ENCODE measurements around the gene GABBR2.

GABBR2 gene

DNA sequence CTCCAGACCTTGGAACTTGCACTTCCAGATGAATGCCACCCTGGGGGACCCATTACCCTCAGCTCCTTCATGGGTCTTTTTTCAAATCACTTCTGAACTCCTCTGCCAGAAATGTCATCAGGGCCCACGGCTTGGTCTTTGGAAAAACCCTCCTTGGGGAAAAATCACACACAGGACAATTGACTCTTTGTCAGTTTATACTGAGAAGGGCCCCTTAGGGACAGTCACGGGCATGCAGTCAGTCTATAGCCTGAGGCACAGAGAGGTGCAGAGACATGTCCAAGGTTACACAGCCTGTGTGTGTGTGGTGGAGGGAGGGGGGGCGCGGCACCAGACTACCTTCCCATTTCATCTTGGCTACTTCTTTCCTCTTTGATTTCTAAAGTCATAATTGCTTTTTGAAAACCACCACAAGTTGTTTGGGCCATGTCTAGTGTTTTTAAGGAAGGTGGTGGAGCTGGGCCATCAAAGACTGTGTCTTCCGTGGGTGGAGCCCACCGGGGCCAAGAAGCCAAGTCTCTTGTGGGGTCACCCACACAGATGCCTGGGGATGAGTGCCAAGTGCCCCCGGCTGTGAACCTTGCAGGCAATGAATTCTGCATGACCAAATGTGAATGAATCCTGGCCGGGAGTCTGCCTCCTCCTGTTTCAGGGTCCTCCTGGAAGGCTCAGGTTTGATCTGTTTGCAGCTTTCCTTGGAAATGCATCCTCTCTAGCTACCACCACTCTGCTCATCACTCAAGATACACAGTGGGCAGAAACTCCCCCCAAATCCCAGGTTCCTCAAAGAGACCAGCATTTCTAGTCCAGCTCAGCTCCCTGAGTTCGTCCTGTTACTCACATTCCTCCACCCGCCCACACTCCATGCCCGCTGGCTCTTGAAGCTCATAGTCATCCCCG lies 253.2 kb downstream of the GABBR2 start:
- DNase-seq (ENCODE audit: low spot score): no peak
- no peak overlapping the region for H3K27ac Mint-ChIP-seq
- no peak overlapping the region for H3K4me3 Mint-ChIP-seq
- H3K36me3 Mint-ChIP-seq (ENCODE audit: low read depth): no peaks in the 10 kb centered on the region
- no peaks in the 10 kb centered on the region for H3K4me1 Mint-ChIP-seq (ENCODE audit: low read depth)
- H3K27me3 Mint-ChIP-seq (ENCODE audit: low read depth): peaks cover 6% of the 10 kb centered on the region
- peaks cover 10% of the 10 kb centered on the region for H3K9me3 Mint-ChIP-seq

DNA sequence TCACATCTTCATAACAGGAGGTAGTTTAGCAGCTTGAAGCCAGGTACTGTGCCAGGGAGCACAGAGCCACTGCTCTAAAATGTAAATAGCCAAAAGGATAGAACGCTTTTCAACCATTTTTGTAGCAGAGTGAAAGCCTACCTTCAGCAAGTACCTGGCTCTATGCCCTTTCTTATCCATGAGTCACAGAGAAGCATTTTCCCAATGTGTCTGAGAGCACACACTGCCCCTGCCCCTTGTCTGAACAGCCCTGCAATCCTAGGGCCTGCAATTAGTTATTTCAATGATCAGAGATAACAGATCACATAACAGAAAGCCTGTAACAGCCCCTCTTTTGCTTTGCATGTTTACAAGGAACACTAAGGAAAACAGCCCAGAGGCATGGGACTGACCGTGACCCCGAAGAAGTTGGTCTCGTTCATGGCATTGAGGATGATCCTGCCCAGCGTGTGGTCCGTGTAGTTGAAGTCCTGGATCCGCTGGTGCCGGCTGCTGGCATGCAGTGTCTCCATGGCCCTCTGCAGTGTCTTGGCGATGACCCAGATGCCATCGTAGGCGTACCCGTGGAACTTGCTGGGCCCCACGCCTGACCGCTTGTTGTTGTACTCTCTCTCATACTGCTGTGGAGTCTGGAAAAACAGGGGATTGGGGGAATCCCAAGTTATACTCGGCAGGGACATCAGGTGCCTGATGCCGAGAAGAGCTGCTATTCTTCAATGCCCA lies 255.0 kb downstream of the GABBR2 start:
- Mint-ChIP-seq H3K9me3 (peaks cover under 1% of the 10 kb centered on the region), H3K27ac (no peak overlapping the region), H3K27me3 (ENCODE audit: low read depth) (peaks cover 6% of the 10 kb centered on the region), H3K36me3 (ENCODE audit: low read depth) (no peaks in the 10 kb centered on the region), H3K4me1 (ENCODE audit: low read depth) (no peaks in the 10 kb centered on the region), H3K4me3 (no peak overlapping the region)
- DNase-seq (ENCODE audit: low spot score): no peak

DNA sequence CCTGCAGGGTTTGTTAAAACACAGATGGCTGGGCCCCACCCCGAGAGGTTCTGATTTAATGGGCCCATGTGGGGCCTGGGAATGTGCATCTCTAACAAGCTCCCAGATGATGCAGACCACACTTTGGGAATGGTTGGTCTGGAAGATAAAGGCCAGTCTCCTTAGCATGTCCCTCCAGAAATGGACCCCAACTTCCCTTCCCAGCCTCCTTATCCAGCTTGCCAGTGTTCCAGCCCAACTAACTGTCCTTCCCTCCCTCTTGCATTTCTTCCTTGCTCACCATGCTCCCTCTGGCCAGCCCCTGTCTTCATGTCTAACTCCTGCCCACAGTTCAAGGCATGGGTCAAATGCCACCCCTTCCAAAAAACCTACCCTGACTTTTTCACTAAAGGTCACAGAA lies 257.2 kb downstream of the GABBR2 start:
- no peak for DNase-seq (ENCODE audit: low spot score)
- Mint-ChIP-seq H3K36me3 (ENCODE audit: low read depth) (no peaks in the 10 kb centered on the region), H3K4me3 (no peak overlapping the region), H3K27me3 (ENCODE audit: low read depth) (peaks cover 6% of the 10 kb centered on the region), H3K27ac (no peak overlapping the region), H3K4me1 (ENCODE audit: low read depth) (no peaks in the 10 kb centered on the region), H3K9me3 (no peaks in the 10 kb centered on the region)

DNA sequence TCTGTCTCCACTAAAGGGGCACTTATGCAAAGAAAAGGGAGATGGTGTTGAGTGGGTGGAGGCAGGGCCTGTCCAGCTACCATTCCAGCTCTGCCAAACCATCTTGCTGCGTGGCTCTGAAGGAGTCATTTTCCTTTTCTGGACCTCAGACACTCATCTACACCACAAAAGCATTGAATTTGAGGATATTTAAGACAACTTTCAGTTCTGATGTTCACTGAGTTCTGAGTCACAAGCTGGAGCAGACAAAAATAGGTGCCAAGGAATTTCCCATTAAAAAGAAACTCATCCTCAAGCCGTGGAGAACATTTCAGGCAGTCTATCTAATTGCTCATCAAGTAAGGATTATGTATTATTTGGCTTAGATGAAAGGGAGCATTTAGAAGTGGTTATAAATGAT lies 258.2 kb downstream of the GABBR2 start:
- Mint-ChIP-seq H3K4me1 (ENCODE audit: low read depth) (no peaks in the 10 kb centered on the region), H3K36me3 (ENCODE audit: low read depth) (no peaks in the 10 kb centered on the region), H3K9me3 (no peaks in the 10 kb centered on the region), H3K27ac (no peak overlapping the region), H3K27me3 (ENCODE audit: low read depth) (peaks cover 2% of the 10 kb centered on the region), H3K4me3 (no peak overlapping the region)
- no peak for DNase-seq (ENCODE audit: low spot score)

DNA sequence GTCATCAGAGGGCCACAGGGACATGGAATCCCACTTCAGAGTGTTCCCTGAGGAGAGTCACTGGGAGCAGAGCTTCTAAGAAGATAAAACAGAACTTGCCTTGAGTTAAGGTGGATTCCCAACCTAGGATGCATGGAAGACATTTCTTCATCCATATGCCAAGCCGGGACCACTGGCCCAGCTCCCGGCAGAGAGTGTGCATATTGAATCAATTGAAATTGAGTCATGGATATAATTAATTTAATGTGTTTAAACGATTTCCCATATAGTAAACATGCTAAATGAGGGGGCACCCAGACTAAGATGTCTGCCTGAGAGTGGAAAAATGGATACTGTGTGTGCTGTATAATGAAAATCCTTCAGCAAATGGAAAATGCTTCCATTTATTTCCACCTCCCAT lies 258.9 kb downstream of the GABBR2 start:
- no peaks in the 10 kb centered on the region for H3K4me1 Mint-ChIP-seq (ENCODE audit: low read depth)
- no peaks in the 10 kb centered on the region for H3K9me3 Mint-ChIP-seq
- H3K27ac Mint-ChIP-seq: no peak overlapping the region
- H3K27me3 Mint-ChIP-seq (ENCODE audit: low read depth): peaks cover 2% of the 10 kb centered on the region
- DNase-seq (ENCODE audit: low spot score): no peak
- H3K36me3 Mint-ChIP-seq (ENCODE audit: low read depth): no peaks in the 10 kb centered on the region
- H3K4me3 Mint-ChIP-seq: no peak overlapping the region

DNA sequence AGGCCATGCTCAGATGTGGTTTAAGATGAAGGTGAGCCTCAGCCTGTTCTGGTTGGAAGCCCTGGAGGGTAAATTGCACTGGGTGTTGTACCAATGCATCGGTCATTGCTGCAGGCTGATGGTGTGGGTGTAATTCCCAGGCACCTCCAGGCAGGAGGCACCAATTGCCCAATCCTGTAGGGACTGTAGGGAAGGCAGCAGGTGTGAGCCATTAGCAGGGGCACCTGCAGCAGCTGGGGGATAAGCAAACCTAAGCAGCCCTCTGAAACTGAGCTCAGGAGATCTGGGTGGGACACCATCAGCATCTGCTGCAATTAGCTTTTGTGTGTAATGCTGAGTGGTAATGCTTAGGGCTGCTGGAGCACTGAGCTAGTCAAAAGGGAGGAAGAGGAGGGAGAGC lies 263.2 kb downstream of the GABBR2 start:
- Mint-ChIP-seq H3K4me3 (no peak overlapping the region), H3K36me3 (ENCODE audit: low read depth) (no peaks in the 10 kb centered on the region), H3K27ac (no peak overlapping the region), H3K27me3 (ENCODE audit: low read depth) (peaks cover 9% of the 10 kb centered on the region), H3K4me1 (ENCODE audit: low read depth) (no peaks in the 10 kb centered on the region), H3K9me3 (no peaks in the 10 kb centered on the region)
- DNase-seq (ENCODE audit: low spot score): no peak

DNA sequence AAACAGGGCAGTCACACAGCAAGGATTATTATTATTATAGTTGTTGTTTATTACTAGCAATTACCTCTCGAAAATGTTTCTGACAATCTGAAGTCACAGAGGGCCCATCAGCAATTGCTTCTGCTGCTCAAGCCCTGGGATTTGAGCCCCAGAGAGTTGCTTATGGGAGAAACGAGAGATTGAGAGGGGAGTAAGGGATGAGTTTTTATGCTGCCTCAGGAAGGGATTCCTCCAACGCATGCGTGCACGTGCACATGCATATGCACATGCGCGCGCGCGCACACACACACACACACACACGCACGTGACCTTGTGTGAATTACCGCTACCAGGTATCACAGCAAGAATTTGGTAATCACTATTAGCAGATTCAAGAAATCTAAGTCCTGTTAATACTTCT lies 264.1 kb downstream of the GABBR2 start:
- Mint-ChIP-seq H3K4me3 (no peak overlapping the region), H3K27ac (no peak overlapping the region), H3K27me3 (ENCODE audit: low read depth) (peaks cover 9% of the 10 kb centered on the region), H3K9me3 (no peaks in the 10 kb centered on the region), H3K4me1 (ENCODE audit: low read depth) (no peaks in the 10 kb centered on the region), H3K36me3 (ENCODE audit: low read depth) (no peaks in the 10 kb centered on the region)
- DNase-seq (ENCODE audit: low spot score): no peak

DNA sequence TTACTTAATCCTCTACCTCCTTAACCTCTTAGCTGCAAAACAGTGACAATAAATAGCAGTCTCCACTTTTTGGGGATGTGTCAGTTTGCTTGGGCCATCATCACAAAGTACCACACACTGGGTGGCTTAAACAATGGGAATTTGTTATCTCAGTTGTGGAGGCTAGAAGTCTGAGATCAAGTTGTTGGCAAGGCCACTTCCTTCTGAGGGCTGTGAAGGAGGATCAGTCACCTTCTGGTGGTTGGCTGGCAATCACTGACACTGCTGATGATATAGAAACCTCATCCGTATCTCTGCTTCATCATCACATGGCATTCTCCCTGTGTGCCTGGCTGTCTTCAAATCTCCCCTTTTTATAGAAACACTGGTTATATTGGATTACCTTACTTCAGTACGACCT lies 266.2 kb downstream of the GABBR2 start:
- Mint-ChIP-seq H3K9me3 (no peaks in the 10 kb centered on the region), H3K36me3 (ENCODE audit: low read depth) (no peaks in the 10 kb centered on the region), H3K27ac (no peak overlapping the region), H3K4me1 (ENCODE audit: low read depth) (no peaks in the 10 kb centered on the region), H3K27me3 (ENCODE audit: low read depth) (peaks cover 9% of the 10 kb centered on the region), H3K4me3 (no peak overlapping the region)
- no peak for DNase-seq (ENCODE audit: low spot score)

DNA sequence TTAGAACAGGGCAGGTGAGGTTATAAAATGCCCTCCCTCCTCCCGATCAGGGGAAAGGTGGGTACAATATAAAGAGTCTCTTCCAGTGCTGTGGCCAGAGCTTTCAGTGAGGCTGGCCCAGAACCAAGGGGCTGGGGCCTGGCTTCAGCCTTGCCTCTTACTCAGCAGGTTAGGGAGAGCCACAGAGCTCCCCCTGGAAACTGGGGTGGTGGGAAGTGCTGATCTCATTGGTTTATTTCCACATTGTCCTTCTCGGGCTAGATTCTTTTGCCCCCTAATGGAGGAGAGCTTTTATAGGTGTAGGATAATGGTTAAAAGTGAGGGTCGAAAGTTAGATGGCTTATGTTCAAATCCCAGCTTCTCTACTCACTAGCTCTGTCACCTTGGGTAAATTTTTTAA lies 266.6 kb downstream of the GABBR2 start:
- Mint-ChIP-seq H3K4me3 (no peak overlapping the region), H3K4me1 (ENCODE audit: low read depth) (no peaks in the 10 kb centered on the region), H3K27me3 (ENCODE audit: low read depth) (peaks cover 9% of the 10 kb centered on the region), H3K27ac (no peak overlapping the region), H3K9me3 (no peaks in the 10 kb centered on the region), H3K36me3 (ENCODE audit: low read depth) (no peaks in the 10 kb centered on the region)
- no peak for DNase-seq (ENCODE audit: low spot score)

DNA sequence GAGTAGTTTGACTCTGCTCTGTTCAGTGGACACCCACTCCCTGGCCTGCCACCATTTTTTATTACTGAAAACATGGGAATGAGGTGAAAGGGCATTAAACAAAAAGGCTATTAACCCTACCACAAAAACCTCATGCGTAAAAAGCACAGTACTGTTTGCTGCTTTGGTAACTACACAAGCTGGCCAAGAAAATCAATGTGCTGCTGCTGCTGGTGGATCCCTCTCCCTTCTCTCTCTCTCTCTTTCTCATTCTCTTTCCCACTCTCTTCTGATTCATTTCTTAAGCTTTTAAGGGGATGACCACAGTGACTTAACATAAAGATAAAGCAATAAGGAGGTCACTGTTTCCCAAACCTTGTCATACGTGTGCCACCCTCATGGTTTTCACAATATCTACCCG lies 270.1 kb downstream of the GABBR2 start:
- H3K27ac Mint-ChIP-seq: no peak overlapping the region
- no peak overlapping the region for H3K4me3 Mint-ChIP-seq
- H3K36me3 Mint-ChIP-seq (ENCODE audit: low read depth): no peaks in the 10 kb centered on the region
- DNase-seq (ENCODE audit: low spot score): no peak
- H3K27me3 Mint-ChIP-seq (ENCODE audit: low read depth): peaks cover 7% of the 10 kb centered on the region
- no peaks in the 10 kb centered on the region for H3K4me1 Mint-ChIP-seq (ENCODE audit: low read depth)
- H3K9me3 Mint-ChIP-seq: no peaks in the 10 kb centered on the region

DNA sequence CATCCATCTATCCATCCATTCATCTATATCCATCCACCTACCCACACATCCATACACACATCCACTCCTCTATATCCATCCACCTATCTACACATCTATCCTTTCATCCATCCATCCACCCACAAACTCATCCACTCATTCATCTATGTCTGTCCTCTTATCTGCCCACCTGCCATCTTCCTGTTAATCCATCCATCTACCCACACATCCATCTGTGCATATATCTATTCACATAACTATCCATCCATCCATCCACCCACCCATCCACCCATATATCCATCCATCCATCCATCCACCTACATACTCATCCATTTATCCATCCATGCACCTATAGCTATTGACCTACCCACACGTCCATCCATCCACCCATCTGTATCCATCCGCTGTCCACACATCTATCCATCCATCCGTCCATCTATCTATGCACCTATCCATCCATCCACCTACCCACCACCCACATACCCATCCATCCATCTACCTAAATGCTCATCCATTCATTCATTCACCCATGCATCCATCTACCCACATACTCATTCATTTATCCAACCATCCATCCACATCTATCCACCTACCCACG lies 271.2 kb downstream of the GABBR2 start:
- Mint-ChIP-seq H3K4me1 (ENCODE audit: low read depth) (no peaks in the 10 kb centered on the region), H3K36me3 (ENCODE audit: low read depth) (no peaks in the 10 kb centered on the region), H3K9me3 (no peaks in the 10 kb centered on the region), H3K27ac (no peak overlapping the region), H3K4me3 (no peak overlapping the region), H3K27me3 (ENCODE audit: low read depth) (peaks cover 3% of the 10 kb centered on the region)
- DNase-seq (ENCODE audit: low spot score): no peak

DNA sequence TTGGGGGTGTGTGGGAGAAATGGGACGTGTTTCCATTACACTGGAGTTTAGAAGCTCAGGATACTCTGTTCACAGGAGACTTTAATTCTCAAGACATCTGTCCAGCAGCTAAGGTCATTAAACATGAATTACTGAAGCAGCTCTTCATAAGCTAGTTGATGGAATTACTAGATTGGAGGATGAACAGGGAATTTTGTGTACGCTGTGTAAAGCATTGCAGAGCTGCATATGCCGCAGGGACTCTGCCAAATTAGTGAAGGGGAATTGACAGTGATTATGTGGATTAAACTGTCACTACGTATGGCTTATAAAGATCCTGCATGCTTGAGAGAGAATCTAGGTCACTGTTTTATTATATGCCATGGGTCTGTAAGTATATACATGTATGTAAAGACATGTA lies 275.8 kb downstream of the GABBR2 start:
- Mint-ChIP-seq H3K27me3 (ENCODE audit: low read depth) (no peaks in the 10 kb centered on the region), H3K36me3 (ENCODE audit: low read depth) (no peaks in the 10 kb centered on the region)

DNA sequence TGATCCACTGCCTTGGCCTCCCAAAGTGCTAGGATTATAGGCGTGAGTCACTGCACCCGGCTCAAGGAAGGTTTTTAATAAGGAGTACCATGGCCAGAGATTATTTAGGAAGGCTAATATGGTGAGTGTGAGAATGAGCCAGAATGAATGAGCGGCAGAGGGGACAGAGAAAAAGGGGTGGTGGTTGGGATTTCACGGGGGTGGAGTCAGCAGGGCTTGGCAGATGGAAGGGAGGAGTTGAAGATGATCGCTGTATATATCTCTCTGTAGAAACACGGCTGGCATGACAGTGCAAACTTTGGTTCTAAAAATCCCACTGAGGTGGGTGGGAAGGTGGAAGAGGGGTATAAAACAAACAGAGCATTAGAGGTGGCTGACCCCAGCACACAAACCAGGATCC lies 276.6 kb downstream of the GABBR2 start:
- DNase-seq (ENCODE audit: low spot score): no peak
- no peak overlapping the region for H3K4me3 Mint-ChIP-seq
- no peaks in the 10 kb centered on the region for H3K9me3 Mint-ChIP-seq
- H3K36me3 Mint-ChIP-seq (ENCODE audit: low read depth): no peaks in the 10 kb centered on the region
- H3K4me1 Mint-ChIP-seq (ENCODE audit: low read depth): no peaks in the 10 kb centered on the region
- no peaks in the 10 kb centered on the region for H3K27me3 Mint-ChIP-seq (ENCODE audit: low read depth)
- H3K27ac Mint-ChIP-seq: no peak overlapping the region

More for the DNA sequence above, 275.8 kb downstream of the GABBR2 start:
- H3K9me3 Mint-ChIP-seq: no peaks in the 10 kb centered on the region
- no peaks in the 10 kb centered on the region for H3K4me1 Mint-ChIP-seq (ENCODE audit: low read depth)
- no peak overlapping the region for H3K27ac Mint-ChIP-seq
- no peak for DNase-seq (ENCODE audit: low spot score)
- no peak overlapping the region for H3K4me3 Mint-ChIP-seq

DNA sequence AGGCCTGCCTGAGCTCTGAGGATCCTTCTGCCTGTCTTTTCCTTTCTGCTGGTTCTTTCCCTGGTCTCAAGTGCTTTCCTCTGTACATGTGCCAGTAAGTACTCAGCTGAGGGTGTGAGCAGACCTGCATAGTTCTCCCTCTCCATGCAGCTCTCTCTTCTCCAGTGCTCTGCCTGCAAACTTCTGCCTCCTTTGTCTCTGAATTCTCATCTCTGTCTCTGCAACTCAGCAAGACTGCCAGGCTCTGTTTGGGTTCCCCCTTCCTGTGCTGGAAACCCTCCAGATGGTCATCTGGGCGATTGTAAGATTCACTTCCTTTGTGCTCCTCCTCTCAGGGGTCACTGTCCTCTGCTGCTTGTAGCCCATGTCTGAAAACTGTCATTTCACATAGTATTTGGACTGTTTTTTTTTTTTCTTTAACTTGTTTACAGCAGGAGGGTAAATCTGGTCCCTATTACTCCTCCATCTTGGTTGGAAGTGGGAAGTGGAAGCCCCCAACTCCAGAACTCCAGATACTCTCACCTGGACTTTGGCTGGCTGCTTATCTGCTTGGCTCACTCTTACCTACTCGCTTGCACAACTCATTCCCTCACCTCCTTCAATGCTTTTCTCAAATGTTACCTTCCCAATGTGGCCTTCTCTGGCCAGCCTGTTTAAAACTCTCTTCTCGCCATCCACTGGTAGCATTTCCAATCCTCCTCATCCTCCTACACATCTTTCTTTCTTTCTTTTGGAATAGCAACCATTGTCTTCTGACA lies 278.0 kb downstream of the GABBR2 start:
- H3K36me3 Mint-ChIP-seq (ENCODE audit: low read depth): no peaks in the 10 kb centered on the region
- no peak for DNase-seq (ENCODE audit: low spot score)
- no peak overlapping the region for H3K4me3 Mint-ChIP-seq
- no peaks in the 10 kb centered on the region for H3K4me1 Mint-ChIP-seq (ENCODE audit: low read depth)
- no peaks in the 10 kb centered on the region for H3K27me3 Mint-ChIP-seq (ENCODE audit: low read depth)
- no peak overlapping the region for H3K27ac Mint-ChIP-seq
- no peaks in the 10 kb centered on the region for H3K9me3 Mint-ChIP-seq
